ENCODE results near the gene OBSCN.
"Not testable (repeated sequence)": the region's sequence is repeated elsewhere in the genome, so short reads cannot be mapped to it uniquely, and the experiment has no call there.

The OBSCN gene

GRCh38 chr1:228172591-228173527, 35.0 kb upstream of the OBSCN start:
- no peak for DNase-seq (ENCODE audit: low spot score)
- in situ Hi-C loops (cut with MboI; ENCODE audit: low sequenced_read_pairs, unreplicated experiment) = no loop called here
- TF ChIP-seq CTCF (IDR thresholded peaks at IDR 0.05; ENCODE audit: borderline replicate concordance, control extremely low read depth, extremely low read depth, insufficient read depth, missing control alignments) = no peak

GRCh38 chr1:228173528-228174481, 34.0 kb upstream of the OBSCN start:
- DNase-seq (ENCODE audit: low spot score); in situ Hi-C loops (cut with MboI; ENCODE audit: low sequenced_read_pairs, unreplicated experiment): not testable (repeated sequence)

GRCh38 chr1:228174482-228175315, 33.1 kb upstream of the OBSCN start:
- in situ Hi-C loops (cut with MboI; ENCODE audit: low sequenced_read_pairs, unreplicated experiment) = no loop called here
- DNase-seq (ENCODE audit: low spot score) = peak; percentile 63
- no peak for TF ChIP-seq CTCF (IDR thresholded peaks at IDR 0.05; ENCODE audit: borderline replicate concordance, control extremely low read depth, extremely low read depth, insufficient read depth, missing control alignments)

- in situ Hi-C loops (cut with MboI; ENCODE audit: low sequenced_read_pairs, unreplicated experiment) = no loop called here
- TF ChIP-seq CTCF (IDR thresholded peaks at IDR 0.05; ENCODE audit: borderline replicate concordance, control extremely low read depth, extremely low read depth, insufficient read depth, missing control alignments) = no peak
- DNase-seq (ENCODE audit: low spot score) = no peak
These were observed 32.4 kb upstream of the OBSCN start for GRCh38 chr1:228175316-228176023.

GRCh38 chr1:228176024-228176395, 31.8 kb upstream of the OBSCN start:
- DNase-seq (ENCODE audit: low spot score) = no peak
- in situ Hi-C loops (cut with MboI; ENCODE audit: low sequenced_read_pairs, unreplicated experiment) = no loop called here
- TF ChIP-seq CTCF (IDR thresholded peaks at IDR 0.05; ENCODE audit: borderline replicate concordance, control extremely low read depth, extremely low read depth, insufficient read depth, missing control alignments) = no peak

GRCh38 chr1:228176461-228177182, 31.2 kb upstream of the OBSCN start:
- in situ Hi-C loops (cut with MboI; ENCODE audit: low sequenced_read_pairs, unreplicated experiment) = no loop called here
- DNase-seq (ENCODE audit: low spot score) = no peak
- no peak for TF ChIP-seq CTCF (IDR thresholded peaks at IDR 0.05; ENCODE audit: borderline replicate concordance, control extremely low read depth, extremely low read depth, insufficient read depth, missing control alignments)
